ENCODE data around the gene CYB561D2. TPM values are rescaled to one million over a fixed set of nuclear protein-coding genes. Genes with fewer than 3 reads are reported as not detected.

CYB561D2 gene
- total RNA-seq, 4 donors from 2014 or later: 5.4 to 12.4 (median 8.1) TPM

GRCh38 chr3:50373146-50374051 is 22.7 kb downstream of the CYB561D2 start:
- WGBS: 53% methylated on average over 12 of the region's 12 CpGs
- TF ChIP-seq CTCF (IDR thresholded peaks at IDR 0.05) (no peak), POLR2A (IDR thresholded peaks at IDR 0.05; ENCODE audit: low read depth) (no peak), EP300 (IDR thresholded peaks at IDR 0.05) (no peak), POLR2AphosphoS5 (IDR thresholded peaks at IDR 0.05) (no peak)
- Histone ChIP-seq H3K27me3 (no peaks in the 10 kb centered on the region), H3K4me3 (no peak overlapping the region), H3K27ac (replicated peaks in 1 of 4) (no peak overlapping the region), H3K36me3 (no peaks in the 10 kb centered on the region), H3K9me3 (no peaks in the 10 kb centered on the region), H3K4me1 (no peaks in the 10 kb centered on the region)
- intact Hi-C loops (cut with DNase I): no loop called here
- DNase-seq (ENCODE audit: extremely low spot score): no peak

GRCh38 chr3:50374363-50375257 is 23.9 kb downstream of the CYB561D2 start:
- no peaks in the 10 kb centered on the region for H3K9me3 ChIP-seq
- 83% methylated on average over 20 of the region's 22 CpGs for WGBS
- H3K27ac ChIP-seq (replicated peaks in 1 of 4): no peak overlapping the region
- H3K4me1 ChIP-seq: no peaks in the 10 kb centered on the region
- intact Hi-C loops (cut with DNase I): no loop called here
- no peaks in the 10 kb centered on the region for H3K36me3 ChIP-seq
- DNase-seq (ENCODE audit: extremely low spot score): no peak
- TF ChIP-seq EP300 (IDR thresholded peaks at IDR 0.05) (no peak), POLR2A (IDR thresholded peaks at IDR 0.05; ENCODE audit: low read depth) (no peak), POLR2AphosphoS5 (IDR thresholded peaks at IDR 0.05) (no peak), CTCF (IDR thresholded peaks at IDR 0.05) (no peak)
- no peaks in the 10 kb centered on the region for H3K27me3 ChIP-seq
- H3K4me3 ChIP-seq: no peak overlapping the region

- WGBS: 66% methylated on average over 4 of the region's 7 CpGs
- Histone ChIP-seq H3K4me1 (no peaks in the 10 kb centered on the region), H3K9me3 (no peaks in the 10 kb centered on the region), H3K27me3 (no peaks in the 10 kb centered on the region), H3K4me3 (no peak overlapping the region), H3K27ac (replicated peaks in 1 of 4) (no peak overlapping the region), H3K36me3 (no peaks in the 10 kb centered on the region)
- DNase-seq (ENCODE audit: extremely low spot score): no peak
- intact Hi-C loops (cut with DNase I): no loop called here
- TF ChIP-seq POLR2A (IDR thresholded peaks at IDR 0.05; ENCODE audit: low read depth): no peak
- no peak for TF ChIP-seq POLR2AphosphoS5 (IDR thresholded peaks at IDR 0.05)
- no peak for TF ChIP-seq EP300 (IDR thresholded peaks at IDR 0.05)
- no peak for TF ChIP-seq CTCF (IDR thresholded peaks at IDR 0.05)
These were observed 24.7 kb downstream of the CYB561D2 start for GRCh38 chr3:50375258-50375931.

- intact Hi-C loops (cut with DNase I): no loop called here
- WGBS: 80% methylated on average over 2 of the region's 6 CpGs
- no peak for DNase-seq (ENCODE audit: extremely low spot score)
These were observed 27.4 kb downstream of the CYB561D2 start for GRCh38 chr3:50378024-50378423.

More at GRCh38 chr3:50378024-50378423, 27.4 kb downstream of the CYB561D2 start:
- Histone ChIP-seq H3K36me3 (no peaks in the 10 kb centered on the region), H3K27me3 (no peaks in the 10 kb centered on the region), H3K27ac (replicated peaks in 1 of 4) (no peak overlapping the region), H3K4me3 (no peak overlapping the region), H3K4me1 (no peaks in the 10 kb centered on the region), H3K9me3 (no peaks in the 10 kb centered on the region)
- TF ChIP-seq CTCF (IDR thresholded peaks at IDR 0.05): no peak
- no peak for TF ChIP-seq POLR2AphosphoS5 (IDR thresholded peaks at IDR 0.05)
- no peak for TF ChIP-seq POLR2A (IDR thresholded peaks at IDR 0.05; ENCODE audit: low read depth)
- TF ChIP-seq EP300 (IDR thresholded peaks at IDR 0.05): no peak

Measured in esophagus muscularis mucosa (tissue), 4 donors.